Esophagus muscularis mucosa (tissue), 4 donors: ENCODE measurements around the gene GEMIN7. TPM values are rescaled to one million over a fixed set of nuclear protein-coding genes. Genes with fewer than 3 reads are reported as not detected.
"Not testable (repeated sequence)": the region's sequence is repeated elsewhere in the genome, so short reads cannot be mapped to it uniquely, and the experiment has no call there.

Experiments
- DNase-seq: peaks from one replicate; pipeline ENCODE4 v3.0.0-alpha.2; 2017; ENCODE audit errors: extremely low spot score
- H3K27ac ChIP-seq, 4 donors: fragments of 200-600 bp; sonication (generic); replicated peaks in 1 of 4; 1 replicate in 3 of 4; 2 replicates in 1 of 4; pipeline ENCODE4 v1.5.1; 2016 to 2019; ENCODE audit warnings: mild to moderate bottlenecking in 1 of 4
- H3K27me3 ChIP-seq, 4 donors: fragments of 200-600 bp; sonication (generic); one replicate each; pipeline versions ENCODE4 v1.5.1 to v1.6.0; 2016 to 2019
- H3K36me3 ChIP-seq, 4 donors: fragments of 200-600 bp; sonication (generic); one replicate each; pipeline ENCODE4 v1.5.1; 2016 to 2019
- H3K4me1 ChIP-seq, 4 donors: fragments of 200-600 bp; sonication (generic); one replicate each; pipeline ENCODE4 v1.5.1; 2016 to 2019
- H3K4me3 ChIP-seq, 4 donors: fragments of 200-600 bp; sonication (generic); 1 replicate in 2 of 4; 2 replicates in 2 of 4; pipeline ENCODE4 v1.5.1; 2016 to 2019; ENCODE audit warnings: mild to moderate bottlenecking in 4 of 4, moderate library complexity in 1 of 4
- H3K9me3 ChIP-seq, 4 donors: fragments of 200-600 bp; sonication (generic); 1 replicate in 3 of 4; 2 replicates in 1 of 4; pipeline ENCODE4 v1.5.1; 2016 to 2019
- EP300 ChIP-seq: sonication (generic); formaldehyde crosslinking; IDR thresholded peaks from one replicate; pipeline ENCODE4 v1.6.1; 2017; ENCODE audit warnings: antibody characterized with exemption
- POLR2A ChIP-seq: fragments of 450-650 bp; IDR thresholded peaks from one replicate; pipeline ENCODE4 v1.6.1; 2017; ENCODE audit warnings: antibody characterized with exemption, moderate library complexity, mild to moderate bottlenecking, low read depth
- POLR2AphosphoS5 ChIP-seq, 2 donors: sonication (generic); formaldehyde crosslinking; IDR thresholded peaks; one replicate each; pipeline ENCODE4 v1.6.1; 2017; ENCODE audit warnings: antibody characterized with exemption in 2 of 2
- WGBS: methylation state at CpG from one replicate; pipeline ENCODE4 v1.1.5; 2018; 5-methylcytosine and 5-hydroxymethylcytosine counted together
- intact Hi-C: fragments of 100-400 bp; cut with DNase I; formaldehyde crosslinking; loops from one replicate; pipeline ENCODE4 v1.15.1; 2023
- total RNA-seq, 4 donors: library from RNA; depleted of rRNA; stranded (reverse); fragments of >200 nt; gene quantifications; one replicate each; pipeline versions ENCODE4 v1.1.0 to v1.2.1, GENCODE V29; 2016
- TF ChIP-seq, protein P1 (sequence below), 3 experiments: fragments of 200-600 bp in 2 of 3; fragments of 450-650 bp in 1 of 3; sonication (generic) in 2 of 3; IDR thresholded peaks; one replicate each; pipeline ENCODE4 v1.5.1; 2017 to 2019; ENCODE audit warnings: antibody characterized with exemption in 3 of 3, mild to moderate bottlenecking in 2 of 3, moderate library complexity in 1 of 3

The GEMIN7 gene
- total RNA-seq, 4 donors from 2014 or later = 12.3 to 19.1 (median 15.3) TPM

- DNase-seq = no peak
- H3K36me3 ChIP-seq = no peaks in the 10 kb centered on the region
- H3K27ac ChIP-seq = no peak overlapping the region
- H3K4me1 ChIP-seq = peaks cover 0 to 34% (median 12%) of the 10 kb centered on the region in 4 donors
- intact Hi-C loops = no loop called here
- no peaks in the 10 kb centered on the region for H3K27me3 ChIP-seq
- TF ChIP-seq POLR2AphosphoS5 (IDR thresholded peaks at IDR 0.05) = no peak
- TF ChIP-seq POLR2A = no peak
- TF ChIP-seq, protein P1, sequence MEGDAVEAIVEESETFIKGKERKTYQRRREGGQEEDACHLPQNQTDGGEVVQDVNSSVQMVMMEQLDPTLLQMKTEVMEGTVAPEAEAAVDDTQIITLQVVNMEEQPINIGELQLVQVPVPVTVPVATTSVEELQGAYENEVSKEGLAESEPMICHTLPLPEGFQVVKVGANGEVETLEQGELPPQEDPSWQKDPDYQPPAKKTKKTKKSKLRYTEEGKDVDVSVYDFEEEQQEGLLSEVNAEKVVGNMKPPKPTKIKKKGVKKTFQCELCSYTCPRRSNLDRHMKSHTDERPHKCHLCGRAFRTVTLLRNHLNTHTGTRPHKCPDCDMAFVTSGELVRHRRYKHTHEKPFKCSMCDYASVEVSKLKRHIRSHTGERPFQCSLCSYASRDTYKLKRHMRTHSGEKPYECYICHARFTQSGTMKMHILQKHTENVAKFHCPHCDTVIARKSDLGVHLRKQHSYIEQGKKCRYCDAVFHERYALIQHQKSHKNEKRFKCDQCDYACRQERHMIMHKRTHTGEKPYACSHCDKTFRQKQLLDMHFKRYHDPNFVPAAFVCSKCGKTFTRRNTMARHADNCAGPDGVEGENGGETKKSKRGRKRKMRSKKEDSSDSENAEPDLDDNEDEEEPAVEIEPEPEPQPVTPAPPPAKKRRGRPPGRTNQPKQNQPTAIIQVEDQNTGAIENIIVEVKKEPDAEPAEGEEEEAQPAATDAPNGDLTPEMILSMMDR (IDR thresholded peaks at IDR 0.05) = no peak
- TF ChIP-seq EP300 = no peak
- no peaks in the 10 kb centered on the region for H3K9me3 ChIP-seq
- no peak overlapping the region for H3K4me3 ChIP-seq
- whole genome bisulfite sequencing = 58% methylated on average over 8 of the region's 12 CpGs
Observed at GRCh38 chr19:45117671-45118070, 38.6 kb downstream of the GEMIN7 start.

DNA sequence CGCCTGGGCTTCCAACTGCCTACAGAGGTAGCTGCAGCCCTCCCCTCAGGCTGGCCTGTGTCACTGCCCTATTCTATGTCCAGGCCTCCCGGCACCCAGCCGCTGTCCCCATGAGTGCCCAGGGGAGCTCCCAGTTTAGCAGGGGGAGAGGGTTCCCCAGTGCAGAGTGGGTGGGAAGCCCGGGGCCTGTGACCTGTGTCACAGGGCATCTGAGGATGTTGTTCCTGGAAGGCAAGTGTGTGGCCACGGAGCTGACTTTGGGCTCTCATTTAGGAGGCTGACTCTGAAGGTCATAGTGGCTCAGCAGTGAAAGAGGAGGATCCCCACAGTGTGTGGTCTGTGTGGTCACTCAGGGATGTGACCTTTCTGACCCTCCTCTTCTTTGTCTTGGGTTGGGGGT is 39.0 kb downstream of the GEMIN7 start:
- Histone ChIP-seq H3K27ac (no peak overlapping the region), H3K9me3 (no peaks in the 10 kb centered on the region), H3K4me1 (peaks cover 0 to 32% (median 12%) of the 10 kb centered on the region in 4 donors), H3K4me3 (no peak overlapping the region), H3K27me3 (no peaks in the 10 kb centered on the region), H3K36me3 (no peaks in the 10 kb centered on the region)
- intact Hi-C loops = no loop called here
- 59% methylated on average over 3 of the region's 5 CpGs for WGBS
- TF ChIP-seq POLR2A = no peak
- no peak for DNase-seq

GRCh38 chr19:45118591-45119355 is 39.7 kb downstream of the GEMIN7 start:
- H3K27me3 ChIP-seq, H3K4me3 ChIP-seq, intact Hi-C loops, H3K27ac ChIP-seq, H3K9me3 ChIP-seq, H3K36me3 ChIP-seq, DNase-seq: not testable (repeated sequence)
- 56% methylated on average over 18 of the region's 18 CpGs for WGBS
- H3K4me1 ChIP-seq = peaks cover 0 to 25% (median 10%) of the 10 kb centered on the region in 4 donors

GRCh38 chr19:45119582-45119981 is 40.5 kb downstream of the GEMIN7 start:
- WGBS = 95% methylated on average over 6 of the region's 6 CpGs
- no peak for DNase-seq
- no peak overlapping the region for H3K4me3 ChIP-seq
- TF ChIP-seq POLR2AphosphoS5 (IDR thresholded peaks at IDR 0.05) (no peak), POLR2A (no peak), EP300 (no peak)
- TF ChIP-seq, protein P1 (IDR thresholded peaks at IDR 0.05) = no peak
- intact Hi-C loops = no loop called here
- no peaks in the 10 kb centered on the region for H3K27me3 ChIP-seq
- no peaks in the 10 kb centered on the region for H3K9me3 ChIP-seq
- no peaks in the 10 kb centered on the region for H3K36me3 ChIP-seq
- peaks cover 0 to 21% (median 10%) of the 10 kb centered on the region in 4 donors for H3K4me1 ChIP-seq
- no peak overlapping the region for H3K27ac ChIP-seq

GRCh38 chr19:45121827-45122345 is 42.8 kb downstream of the GEMIN7 start:
- intact Hi-C loops = no loop called here
- H3K27me3 ChIP-seq = no peaks in the 10 kb centered on the region
- no peak for DNase-seq
- peaks cover 0 to 22% (median 13%) of the 10 kb centered on the region in 4 donors for H3K4me1 ChIP-seq
- H3K9me3 ChIP-seq = no peaks in the 10 kb centered on the region
- no peak overlapping the region for H3K4me3 ChIP-seq
- TF ChIP-seq POLR2AphosphoS5 (IDR thresholded peaks at IDR 0.05) (no peak), EP300 (no peak), POLR2A (no peak)
- TF ChIP-seq, protein P1 (IDR thresholded peaks at IDR 0.05) = no peak
- no peak overlapping the region for H3K27ac ChIP-seq
- 85% methylated on average over 7 of the region's 11 CpGs for WGBS
- no peaks in the 10 kb centered on the region for H3K36me3 ChIP-seq

DNA sequence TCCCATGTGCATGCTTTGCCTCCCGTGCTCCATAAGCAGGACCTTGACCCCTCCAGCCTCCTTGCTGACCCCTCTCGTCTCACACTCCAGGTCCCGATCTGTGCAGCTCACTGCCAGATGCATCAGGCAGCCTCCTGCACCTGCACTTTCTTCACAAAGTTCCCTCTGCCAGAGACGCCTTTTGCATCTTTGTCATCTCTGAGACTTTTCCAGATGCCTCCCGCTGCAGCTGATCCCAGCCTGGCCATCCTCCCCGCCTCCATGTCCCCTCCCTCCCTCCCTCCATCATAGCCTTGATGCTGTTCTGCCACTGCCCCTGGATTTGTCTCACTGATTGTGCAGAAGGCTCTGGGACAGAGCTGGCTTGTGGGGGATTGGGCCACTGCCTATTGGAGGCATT is 43.8 kb downstream of the GEMIN7 start:
- TF ChIP-seq POLR2AphosphoS5 (IDR thresholded peaks at IDR 0.05) (no peak), EP300 (no peak), POLR2A (no peak)
- TF ChIP-seq, protein P1 (IDR thresholded peaks at IDR 0.05) = no peak
- H3K27me3 ChIP-seq = no peaks in the 10 kb centered on the region
- no peak for DNase-seq
- H3K27ac ChIP-seq = no peak overlapping the region
- H3K4me3 ChIP-seq = no peak overlapping the region
- no peaks in the 10 kb centered on the region for H3K36me3 ChIP-seq
- intact Hi-C loops = no loop called here
- WGBS = 76% methylated on average over 6 of the region's 6 CpGs
- no peaks in the 10 kb centered on the region for H3K9me3 ChIP-seq
- H3K4me1 ChIP-seq = peaks cover 0 to 13% (median 9%) of the 10 kb centered on the region in 4 donors
